K562 (cell line): Measurements from ENCODE around the gene SAMD8. TPM values are rescaled to one million over a fixed set of nuclear protein-coding genes. Genes with fewer than 3 reads are reported as not detected.

Source experiments
- HNRNPLL ChIP-seq: fragments of 200-400 bp; formaldehyde crosslinking; IDR thresholded peaks from 2 replicates; pipeline ENCODE4 v1.6.1; 2017; ENCODE audit warnings: low read length, low read depth, mild to moderate bottlenecking; ENCODE audit not compliant: poor library complexity, severe bottlenecking
- KAT7 ChIP-seq: sonication (generic); formaldehyde crosslinking; IDR thresholded peaks from 2 replicates; pipeline ENCODE4 v1.8.0; 2022; ENCODE audit warnings: missing genetic modification reagents, mild to moderate bottlenecking, borderline replicate concordance
- POLR2G ChIP-seq: fragments of 200-400 bp; formaldehyde crosslinking; IDR thresholded peaks from 2 replicates; pipeline ENCODE4 v1.6.1; 2017; ENCODE audit warnings: low read depth, mild to moderate bottlenecking, antibody characterized with exemption, low read length, moderate library complexity
- RNF2 ChIP-seq: sonication (generic); IDR thresholded peaks from 2 replicates; pipeline ENCODE4 v1.6.1; 2016
- SPI1 ChIP-seq: IDR thresholded peaks from 2 replicates; pipeline ENCODE4 v1.6.1; 2011; ENCODE audit warnings: low read depth, low read length, control low read depth, borderline replicate concordance
- STAT5A ChIP-seq: IDR thresholded peaks from 2 replicates; pipeline ENCODE4 v1.6.1; 2012; ENCODE audit warnings: low read length, inconsistent platforms, borderline replicate concordance
- ZC3H8 ChIP-seq: fragments of 450-650 bp; IDR thresholded peaks from 2 replicates; pipeline ENCODE4 v1.6.1; 2017
- ZFX ChIP-seq: sonication (generic); formaldehyde crosslinking; IDR thresholded peaks from 2 replicates; pipeline ENCODE4 v1.8.0; 2022; ENCODE audit warnings: mild to moderate bottlenecking, missing genetic modification reagents, moderate library complexity
- ZNF146 ChIP-seq: IDR thresholded peaks from one replicate; pipeline ENCODE4 v1.6.1; 2018; ENCODE audit warnings: missing compliant biosample characterization; ENCODE audit not compliant: unreplicated experiment
- ZNF717 ChIP-seq: fragments of 250-450 bp; sonication (Bioruptor Pico); IDR thresholded peaks from 2 replicates; pipeline ENCODE4 v1.5.0; 2021
- polyA plus RNA-seq, 8 experiments: library from polyadenylated mRNA; depleted of rRNA in 4 of 8; stranded (reverse) in 5 of 8; unstranded in 3 of 8; fragments of >200 nt; fragmentation: Nextera tagmentation in 2 of 8; fragmentation: Illumina TruSeq in 1 of 8; extraction: Ambion mirVana in 2 of 8; extraction: Trizol in 1 of 8; gene quantifications; 2 replicates each; pipeline versions ENCODE4 v1.2.1 to v1.2.3, GENCODE V29; 2011 to 2014; ENCODE audit warnings: inconsistent platforms in 1 of 8, missing spikeins in 1 of 8
- total RNA-seq, 7 experiments: library from RNA; depleted of rRNA in 6 of 7; stranded (reverse); fragments of >200 nt in 6 of 7; fragmentation: Illumina TruSeq in 2 of 7; extraction: Trizol in 2 of 7; gene quantifications; 2 replicates each; pipeline versions ENCODE4 v1.2.1 to v1.2.3, GENCODE V29; 2011 to 2021; ENCODE audit warnings: low replicate concordance in 1 of 7
- TF ChIP-seq, protein P1 (sequence below), 2 experiments: fragments of 450-650 bp in 1 of 2; IDR thresholded peaks; 2 replicates each; pipeline ENCODE4 v1.6.1; 2011 to 2017; ENCODE audit warnings: low read depth in 2 of 2, antibody characterized with exemption in 1 of 2, borderline replicate concordance in 1 of 2, low read length in 1 of 2, mild to moderate bottlenecking in 1 of 2, mixed read lengths in 1 of 2; ENCODE audit not compliant: control insufficient read depth in 1 of 2
- TF ChIP-seq, protein P2 (sequence below): fragments of 250-450 bp; sonication (Bioruptor Pico); IDR thresholded peaks from 2 replicates; pipeline ENCODE4 v1.5.0; 2022; ENCODE audit warnings: mild to moderate bottlenecking
- TF ChIP-seq, protein P3 (sequence below): sonication (generic); formaldehyde crosslinking; IDR thresholded peaks from 2 replicates; pipeline ENCODE4 v1.8.0; 2022; ENCODE audit warnings: mild to moderate bottlenecking, missing genetic modification reagents
- TF ChIP-seq, protein P4 (sequence below): sonication (generic); formaldehyde crosslinking; IDR thresholded peaks from 2 replicates; pipeline ENCODE4 v1.8.1; 2023; ENCODE audit warnings: mild to moderate bottlenecking, missing genetic modification reagents

The SAMD8 gene
- total and polyA plus RNA-seq, 9 of the 15 experiments (the other 6 are each of a cell fraction or from before 2014, with no cell fraction given) = 2.7 to 16.1 (median 6.2) TPM

DNA sequence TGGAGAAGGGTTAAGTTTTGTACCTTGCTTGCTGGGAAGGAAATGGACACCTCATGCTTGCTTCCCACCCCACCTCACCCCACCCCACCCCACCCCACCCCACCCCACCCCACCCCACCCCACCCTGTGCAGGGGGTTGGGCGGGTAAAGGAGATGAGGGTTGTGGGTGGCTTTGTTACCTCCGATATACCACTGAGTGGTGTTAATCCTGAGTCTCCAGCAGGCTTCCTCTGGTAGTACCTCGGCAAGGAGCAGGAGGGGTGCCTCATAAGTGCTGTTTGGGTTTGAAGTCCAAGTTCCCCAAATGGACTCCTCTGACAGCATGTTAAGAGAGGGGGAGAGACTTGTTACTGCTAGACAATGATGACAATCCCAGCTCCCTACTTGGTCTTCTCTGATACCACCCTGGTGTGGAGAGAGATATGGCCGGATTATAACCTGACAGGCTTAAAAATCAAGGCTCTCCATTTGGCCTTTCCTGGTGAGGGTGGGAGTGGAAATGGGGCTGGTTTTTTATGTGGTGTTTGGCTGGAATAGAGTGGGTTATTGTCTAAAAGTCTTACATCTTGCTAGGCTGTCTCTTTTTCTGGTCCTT lies 11.7 kb downstream of the SAMD8 start (continued):
- TF ChIP-seq, protein P1, sequence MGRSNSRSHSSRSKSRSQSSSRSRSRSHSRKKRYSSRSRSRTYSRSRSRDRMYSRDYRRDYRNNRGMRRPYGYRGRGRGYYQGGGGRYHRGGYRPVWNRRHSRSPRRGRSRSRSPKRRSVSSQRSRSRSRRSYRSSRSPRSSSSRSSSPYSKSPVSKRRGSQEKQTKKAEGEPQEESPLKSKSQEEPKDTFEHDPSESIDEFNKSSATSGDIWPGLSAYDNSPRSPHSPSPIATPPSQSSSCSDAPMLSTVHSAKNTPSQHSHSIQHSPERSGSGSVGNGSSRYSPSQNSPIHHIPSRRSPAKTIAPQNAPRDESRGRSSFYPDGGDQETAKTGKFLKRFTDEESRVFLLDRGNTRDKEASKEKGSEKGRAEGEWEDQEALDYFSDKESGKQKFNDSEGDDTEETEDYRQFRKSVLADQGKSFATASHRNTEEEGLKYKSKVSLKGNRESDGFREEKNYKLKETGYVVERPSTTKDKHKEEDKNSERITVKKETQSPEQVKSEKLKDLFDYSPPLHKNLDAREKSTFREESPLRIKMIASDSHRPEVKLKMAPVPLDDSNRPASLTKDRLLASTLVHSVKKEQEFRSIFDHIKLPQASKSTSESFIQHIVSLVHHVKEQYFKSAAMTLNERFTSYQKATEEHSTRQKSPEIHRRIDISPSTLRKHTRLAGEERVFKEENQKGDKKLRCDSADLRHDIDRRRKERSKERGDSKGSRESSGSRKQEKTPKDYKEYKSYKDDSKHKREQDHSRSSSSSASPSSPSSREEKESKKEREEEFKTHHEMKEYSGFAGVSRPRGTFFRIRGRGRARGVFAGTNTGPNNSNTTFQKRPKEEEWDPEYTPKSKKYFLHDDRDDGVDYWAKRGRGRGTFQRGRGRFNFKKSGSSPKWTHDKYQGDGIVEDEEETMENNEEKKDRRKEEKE (IDR thresholded peaks at IDR 0.05; ENCODE audit: borderline replicate concordance in 1 of 2, control insufficient read depth in 1 of 2, low read depth in 2 of 2, low read length in 1 of 2) = no peak
- no peak for TF ChIP-seq HNRNPLL
- no peak for TF ChIP-seq ZNF146 (CRISPR knock-in tag)
- TF ChIP-seq KAT7 (CRISPR knock-in tag) = no peak
- TF ChIP-seq, protein P2, sequence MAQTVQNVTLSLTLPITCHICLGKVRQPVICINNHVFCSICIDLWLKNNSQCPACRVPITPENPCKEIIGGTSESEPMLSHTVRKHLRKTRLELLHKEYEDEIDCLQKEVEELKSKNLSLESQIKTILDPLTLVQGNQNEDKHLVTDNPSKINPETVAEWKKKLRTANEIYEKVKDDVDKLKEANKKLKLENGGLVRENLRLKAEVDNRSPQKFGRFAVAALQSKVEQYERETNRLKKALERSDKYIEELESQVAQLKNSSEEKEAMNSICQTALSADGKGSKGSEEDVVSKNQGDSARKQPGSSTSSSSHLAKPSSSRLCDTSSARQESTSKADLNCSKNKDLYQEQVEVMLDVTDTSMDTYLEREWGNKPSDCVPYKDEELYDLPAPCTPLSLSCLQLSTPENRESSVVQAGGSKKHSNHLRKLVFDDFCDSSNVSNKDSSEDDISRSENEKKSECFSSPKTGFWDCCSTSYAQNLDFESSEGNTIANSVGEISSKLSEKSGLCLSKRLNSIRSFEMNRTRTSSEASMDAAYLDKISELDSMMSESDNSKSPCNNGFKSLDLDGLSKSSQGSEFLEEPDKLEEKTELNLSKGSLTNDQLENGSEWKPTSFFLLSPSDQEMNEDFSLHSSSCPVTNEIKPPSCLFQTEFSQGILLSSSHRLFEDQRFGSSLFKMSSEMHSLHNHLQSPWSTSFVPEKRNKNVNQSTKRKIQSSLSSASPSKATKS (CRISPR knock-in tag) = no peak
- no peak for TF ChIP-seq ZC3H8
- no peak for TF ChIP-seq POLR2G
- TF ChIP-seq ZFX (CRISPR knock-in tag) = no peak
- TF ChIP-seq ZNF717 (CRISPR knock-in tag) = no peak
- no peak for TF ChIP-seq RNF2
- TF ChIP-seq, protein P3, sequence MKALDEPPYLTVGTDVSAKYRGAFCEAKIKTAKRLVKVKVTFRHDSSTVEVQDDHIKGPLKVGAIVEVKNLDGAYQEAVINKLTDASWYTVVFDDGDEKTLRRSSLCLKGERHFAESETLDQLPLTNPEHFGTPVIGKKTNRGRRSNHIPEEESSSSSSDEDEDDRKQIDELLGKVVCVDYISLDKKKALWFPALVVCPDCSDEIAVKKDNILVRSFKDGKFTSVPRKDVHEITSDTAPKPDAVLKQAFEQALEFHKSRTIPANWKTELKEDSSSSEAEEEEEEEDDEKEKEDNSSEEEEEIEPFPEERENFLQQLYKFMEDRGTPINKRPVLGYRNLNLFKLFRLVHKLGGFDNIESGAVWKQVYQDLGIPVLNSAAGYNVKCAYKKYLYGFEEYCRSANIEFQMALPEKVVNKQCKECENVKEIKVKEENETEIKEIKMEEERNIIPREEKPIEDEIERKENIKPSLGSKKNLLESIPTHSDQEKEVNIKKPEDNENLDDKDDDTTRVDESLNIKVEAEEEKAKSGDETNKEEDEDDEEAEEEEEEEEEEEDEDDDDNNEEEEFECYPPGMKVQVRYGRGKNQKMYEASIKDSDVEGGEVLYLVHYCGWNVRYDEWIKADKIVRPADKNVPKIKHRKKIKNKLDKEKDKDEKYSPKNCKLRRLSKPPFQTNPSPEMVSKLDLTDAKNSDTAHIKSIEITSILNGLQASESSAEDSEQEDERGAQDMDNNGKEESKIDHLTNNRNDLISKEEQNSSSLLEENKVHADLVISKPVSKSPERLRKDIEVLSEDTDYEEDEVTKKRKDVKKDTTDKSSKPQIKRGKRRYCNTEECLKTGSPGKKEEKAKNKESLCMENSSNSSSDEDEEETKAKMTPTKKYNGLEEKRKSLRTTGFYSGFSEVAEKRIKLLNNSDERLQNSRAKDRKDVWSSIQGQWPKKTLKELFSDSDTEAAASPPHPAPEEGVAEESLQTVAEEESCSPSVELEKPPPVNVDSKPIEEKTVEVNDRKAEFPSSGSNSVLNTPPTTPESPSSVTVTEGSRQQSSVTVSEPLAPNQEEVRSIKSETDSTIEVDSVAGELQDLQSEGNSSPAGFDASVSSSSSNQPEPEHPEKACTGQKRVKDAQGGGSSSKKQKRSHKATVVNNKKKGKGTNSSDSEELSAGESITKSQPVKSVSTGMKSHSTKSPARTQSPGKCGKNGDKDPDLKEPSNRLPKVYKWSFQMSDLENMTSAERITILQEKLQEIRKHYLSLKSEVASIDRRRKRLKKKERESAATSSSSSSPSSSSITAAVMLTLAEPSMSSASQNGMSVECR (CRISPR knock-in tag) = no peak
- TF ChIP-seq, protein P4, sequence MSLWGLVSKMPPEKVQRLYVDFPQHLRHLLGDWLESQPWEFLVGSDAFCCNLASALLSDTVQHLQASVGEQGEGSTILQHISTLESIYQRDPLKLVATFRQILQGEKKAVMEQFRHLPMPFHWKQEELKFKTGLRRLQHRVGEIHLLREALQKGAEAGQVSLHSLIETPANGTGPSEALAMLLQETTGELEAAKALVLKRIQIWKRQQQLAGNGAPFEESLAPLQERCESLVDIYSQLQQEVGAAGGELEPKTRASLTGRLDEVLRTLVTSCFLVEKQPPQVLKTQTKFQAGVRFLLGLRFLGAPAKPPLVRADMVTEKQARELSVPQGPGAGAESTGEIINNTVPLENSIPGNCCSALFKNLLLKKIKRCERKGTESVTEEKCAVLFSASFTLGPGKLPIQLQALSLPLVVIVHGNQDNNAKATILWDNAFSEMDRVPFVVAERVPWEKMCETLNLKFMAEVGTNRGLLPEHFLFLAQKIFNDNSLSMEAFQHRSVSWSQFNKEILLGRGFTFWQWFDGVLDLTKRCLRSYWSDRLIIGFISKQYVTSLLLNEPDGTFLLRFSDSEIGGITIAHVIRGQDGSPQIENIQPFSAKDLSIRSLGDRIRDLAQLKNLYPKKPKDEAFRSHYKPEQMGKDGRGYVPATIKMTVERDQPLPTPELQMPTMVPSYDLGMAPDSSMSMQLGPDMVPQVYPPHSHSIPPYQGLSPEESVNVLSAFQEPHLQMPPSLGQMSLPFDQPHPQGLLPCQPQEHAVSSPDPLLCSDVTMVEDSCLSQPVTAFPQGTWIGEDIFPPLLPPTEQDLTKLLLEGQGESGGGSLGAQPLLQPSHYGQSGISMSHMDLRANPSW = no peak
- TF ChIP-seq STAT5A = no peak
- no peak for TF ChIP-seq SPI1
